Amygdala (tissue), 56 donors: ENCODE results near the gene ZMIZ1.

Source experiments
- DNase-seq, 56 donors: peaks; one replicate each; lab custom pipeline; 2025; lab: John Stamatoyannopoulos, UW

Gene ZMIZ1

GRCh38 chr10:79351332-79351731 is 282.6 kb downstream of the ZMIZ1 start:
- no peak for DNase-seq

DNA sequence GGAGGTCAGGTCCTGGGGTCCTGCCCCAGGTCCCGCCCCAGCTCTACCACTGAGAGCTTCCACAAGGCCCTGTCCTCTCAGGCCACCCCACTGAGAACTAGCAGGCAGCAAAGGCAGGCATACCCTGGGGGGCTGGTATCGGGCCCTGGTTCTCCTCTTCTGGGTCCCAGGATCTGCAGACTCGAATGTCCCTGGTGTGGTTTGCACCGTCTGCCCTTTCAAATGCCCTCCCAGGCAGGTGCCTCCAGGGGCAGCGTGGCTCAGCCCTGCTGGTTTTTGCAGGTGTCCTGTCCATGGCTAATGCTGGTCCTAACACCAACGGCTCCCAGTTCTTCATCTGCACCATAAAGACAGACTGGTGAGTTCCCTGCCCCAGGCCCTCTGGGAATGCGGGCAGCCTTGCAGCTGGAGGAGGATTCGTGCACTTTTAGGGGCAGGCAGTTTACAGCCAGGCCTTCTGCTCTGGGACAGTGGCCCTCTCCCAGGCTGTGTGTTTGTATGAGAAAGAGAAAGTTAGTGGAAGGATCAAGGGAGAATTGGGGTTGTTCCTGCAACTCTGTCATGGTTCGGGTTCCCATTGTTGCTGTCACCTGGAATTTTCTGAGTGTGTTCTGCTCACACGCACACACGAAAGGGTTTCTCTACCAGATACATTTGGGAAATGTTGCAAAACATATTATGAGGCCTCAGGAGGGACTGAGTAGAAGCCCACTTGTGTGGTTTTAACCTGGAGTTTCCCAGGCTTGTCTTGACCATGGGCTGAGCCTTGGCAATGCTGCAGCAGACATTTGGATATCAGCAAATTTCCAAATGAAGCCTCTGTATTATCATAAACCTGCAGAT is 283.5 kb downstream of the ZMIZ1 start:
- DNase-seq, result no peak

GRCh38 chr10:79353000-79353406 is 284.2 kb downstream of the ZMIZ1 start:
- DNase-seq, result no peak

DNA sequence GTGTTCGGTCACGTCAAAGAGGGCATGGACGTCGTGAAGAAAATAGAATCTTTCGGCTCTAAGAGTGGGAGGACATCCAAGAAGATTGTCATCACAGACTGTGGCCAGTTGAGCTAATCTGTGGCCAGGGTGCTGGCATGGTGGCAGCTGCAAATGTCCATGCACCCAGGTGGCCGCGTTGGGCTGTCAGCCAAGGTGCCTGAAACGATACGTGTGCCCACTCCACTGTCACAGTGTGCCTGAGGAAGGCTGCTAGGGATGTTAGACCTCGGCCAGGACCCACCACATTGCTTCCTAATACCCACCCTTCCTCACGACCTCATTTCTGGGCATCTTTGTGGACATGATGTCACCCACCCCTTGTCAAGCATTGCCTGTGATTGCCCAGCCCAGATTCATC is 285.0 kb downstream of the ZMIZ1 start:
- no peak for DNase-seq

DNA sequence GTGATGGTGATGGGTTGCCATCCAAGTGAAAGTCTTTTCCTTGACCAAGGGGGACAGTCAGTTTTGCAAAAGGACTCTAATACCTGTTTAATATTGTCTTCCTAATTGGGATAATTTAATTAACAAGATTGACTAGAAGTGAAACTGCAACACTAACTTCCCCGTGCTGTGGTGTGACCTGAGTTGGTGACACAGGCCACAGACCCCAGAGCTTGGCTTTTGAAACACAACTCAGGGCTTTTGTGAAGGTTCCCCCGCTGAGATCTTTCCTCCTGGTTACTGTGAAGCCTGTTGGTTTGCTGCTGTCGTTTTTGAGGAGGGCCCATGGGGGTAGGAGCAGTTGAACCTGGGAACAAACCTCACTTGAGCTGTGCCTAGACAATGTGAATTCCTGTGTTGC is 285.4 kb downstream of the ZMIZ1 start:
- DNase-seq, result no peak

DNA sequence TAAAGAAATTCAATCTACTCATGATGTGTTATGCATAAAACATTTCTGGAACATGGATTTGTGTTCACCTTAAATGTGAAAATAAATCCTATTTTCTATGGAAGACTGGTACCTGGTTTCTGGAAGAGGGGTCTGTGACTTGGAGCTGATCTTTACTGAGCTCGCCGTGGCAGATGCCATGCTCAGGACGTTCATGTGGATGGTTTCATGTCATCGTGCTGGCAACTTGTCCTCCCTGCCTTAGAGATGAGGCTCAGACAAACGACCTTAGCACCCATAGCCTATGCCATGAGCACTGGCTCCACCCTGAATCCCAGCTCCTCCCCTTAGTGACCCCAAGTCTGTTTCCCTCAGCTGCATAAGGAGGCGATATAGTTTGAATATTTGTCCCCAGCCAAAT is 285.8 kb downstream of the ZMIZ1 start:
- DNase-seq, result no peak

GRCh38 chr10:79355420-79356017 is 286.8 kb downstream of the ZMIZ1 start:
- DNase-seq, result no peak

DNA sequence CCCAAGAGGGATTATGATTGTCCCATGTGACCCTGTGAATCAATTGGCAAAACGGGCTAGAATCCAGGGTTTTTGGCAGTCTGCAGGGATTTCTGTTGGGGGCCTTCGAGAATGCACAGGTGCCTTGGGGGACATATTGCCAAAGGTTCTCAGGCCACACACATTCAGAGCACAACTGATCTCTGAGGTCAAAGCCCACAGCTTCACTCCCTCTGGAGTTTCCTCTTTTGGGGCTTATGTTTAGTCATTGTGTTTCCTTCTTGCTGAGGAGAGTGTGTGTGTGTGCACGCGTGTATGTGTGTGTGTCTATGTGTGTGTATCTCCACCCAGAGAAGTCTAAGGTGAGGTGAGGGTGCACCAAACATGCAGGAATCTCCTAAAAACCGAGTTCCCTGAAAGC is 287.3 kb downstream of the ZMIZ1 start:
- DNase-seq, result no peak

DNA sequence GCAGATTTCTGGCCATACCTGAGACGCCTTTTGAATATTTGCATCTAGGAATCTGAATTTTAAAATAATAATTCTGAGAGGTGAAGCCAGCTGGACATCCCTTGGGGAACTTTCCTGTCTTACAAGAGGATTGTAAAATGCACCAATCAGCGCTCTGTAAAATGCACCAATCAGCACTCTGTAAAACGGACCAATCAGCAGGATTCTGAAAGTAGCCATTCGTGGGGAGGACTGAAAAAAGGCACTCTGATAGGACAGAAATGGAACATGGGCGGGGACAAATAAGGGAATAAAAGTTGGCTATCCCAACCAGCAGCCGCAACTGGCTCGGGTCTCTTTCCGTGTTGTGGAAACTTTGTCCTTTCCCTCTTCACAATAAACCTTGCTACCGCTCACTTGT is 288.4 kb downstream of the ZMIZ1 start:
- no peak for DNase-seq

GRCh38 chr10:79358811-79359210 is 290.0 kb downstream of the ZMIZ1 start:
- DNase-seq, result no peak

DNA sequence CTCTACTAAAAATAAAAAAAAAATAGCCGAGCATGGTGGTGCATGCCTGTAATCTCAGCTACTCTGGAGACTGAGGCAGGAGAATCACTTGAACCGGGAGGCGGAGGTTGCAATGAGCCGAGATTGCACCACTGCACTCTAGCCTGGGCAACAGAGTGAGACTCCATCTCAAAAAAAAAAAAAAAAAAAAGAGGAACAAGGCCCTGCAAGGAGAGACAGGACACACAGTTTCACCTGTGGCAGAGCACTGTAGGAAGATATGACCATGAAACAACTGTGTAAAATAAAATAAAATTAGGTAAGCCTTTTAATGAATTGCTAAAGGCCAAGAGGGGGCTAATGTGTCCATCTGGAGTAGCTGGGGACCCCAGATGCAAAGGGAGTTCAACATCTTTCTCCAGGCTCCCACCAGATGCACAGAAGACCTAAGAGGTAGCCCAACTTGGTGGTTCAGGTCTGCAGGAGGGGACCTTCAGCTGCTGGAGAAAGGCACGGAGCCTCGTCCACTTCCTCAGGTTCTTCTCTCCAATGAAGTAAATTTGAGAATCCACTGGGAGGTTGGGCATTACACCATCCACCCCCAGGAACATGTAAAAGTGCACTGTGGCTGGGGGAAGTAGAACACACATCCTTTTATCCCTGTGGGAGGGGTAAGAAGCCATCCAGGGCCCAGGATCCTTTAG is 291.2 kb downstream of the ZMIZ1 start:
- DNase-seq, result no peak

DNA sequence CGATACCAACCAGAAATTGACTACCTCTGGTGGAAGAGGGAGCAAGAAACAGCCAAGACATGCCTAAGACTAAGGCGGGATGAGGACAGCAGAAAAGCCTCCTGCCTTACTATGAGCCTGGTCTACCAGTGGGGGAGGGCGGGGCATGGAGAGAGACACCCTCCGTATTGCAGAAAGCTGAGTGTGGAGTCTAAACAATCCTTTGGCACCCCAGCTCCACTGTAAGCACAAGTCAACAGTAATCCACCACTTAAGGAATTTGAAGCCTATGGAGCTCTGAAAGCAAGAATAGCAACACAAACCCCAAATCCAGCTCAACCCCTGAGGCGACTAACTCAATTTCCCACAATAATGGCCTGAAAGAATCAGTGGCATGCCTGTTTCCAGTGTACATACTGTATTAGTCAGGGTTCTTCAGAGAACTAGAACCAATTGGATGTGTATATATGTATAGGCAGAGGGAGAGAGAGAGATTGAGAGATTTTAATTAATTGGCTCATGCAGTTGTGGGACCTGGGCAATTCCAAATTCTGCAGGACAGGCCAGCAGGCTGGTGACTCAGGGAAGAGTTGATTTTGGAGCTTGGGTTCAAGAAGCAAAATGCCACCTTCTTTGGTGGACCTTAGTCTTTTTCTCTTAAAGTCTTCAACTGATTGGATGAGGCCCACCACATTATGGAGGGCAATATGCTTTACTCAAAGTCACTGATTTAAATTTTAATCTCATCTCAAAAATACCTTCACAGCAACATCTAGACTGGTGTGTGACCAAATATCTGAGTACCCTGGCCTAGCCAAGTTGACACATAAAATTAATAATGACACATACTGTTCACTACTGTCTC is 292.0 kb downstream of the ZMIZ1 start:
- DNase-seq, result no peak

- DNase-seq, result no peak
These were observed 293.1 kb downstream of the ZMIZ1 start for GRCh38 chr10:79361726-79362397.
